ENCODE measurements around the gene GNLY. TPM values are rescaled to one million over a fixed set of nuclear protein-coding genes. Genes with fewer than 3 reads are reported as not detected.

The GNLY gene
- total RNA-seq: 1 to 10 TPM in 5 of 7 donors, under 1 TPM in 2; 0.46 to 5.1 (median 1.1) TPM
- 10 to 100 TPM in 1 of 2 donors, under 1 TPM in 1; 0.67 to 10.8 TPM for polyA plus RNA-seq
- long read RNA-seq, donor 1: 0 reads
- long read RNA-seq, donor 2: 0 reads
- long read RNA-seq, donor 3, partial matches to known transcripts: 1 of 5 reads
- long read RNA-seq, donor 3, other reads (novel, unspliced or antisense): 0 of 5 reads

DNA sequence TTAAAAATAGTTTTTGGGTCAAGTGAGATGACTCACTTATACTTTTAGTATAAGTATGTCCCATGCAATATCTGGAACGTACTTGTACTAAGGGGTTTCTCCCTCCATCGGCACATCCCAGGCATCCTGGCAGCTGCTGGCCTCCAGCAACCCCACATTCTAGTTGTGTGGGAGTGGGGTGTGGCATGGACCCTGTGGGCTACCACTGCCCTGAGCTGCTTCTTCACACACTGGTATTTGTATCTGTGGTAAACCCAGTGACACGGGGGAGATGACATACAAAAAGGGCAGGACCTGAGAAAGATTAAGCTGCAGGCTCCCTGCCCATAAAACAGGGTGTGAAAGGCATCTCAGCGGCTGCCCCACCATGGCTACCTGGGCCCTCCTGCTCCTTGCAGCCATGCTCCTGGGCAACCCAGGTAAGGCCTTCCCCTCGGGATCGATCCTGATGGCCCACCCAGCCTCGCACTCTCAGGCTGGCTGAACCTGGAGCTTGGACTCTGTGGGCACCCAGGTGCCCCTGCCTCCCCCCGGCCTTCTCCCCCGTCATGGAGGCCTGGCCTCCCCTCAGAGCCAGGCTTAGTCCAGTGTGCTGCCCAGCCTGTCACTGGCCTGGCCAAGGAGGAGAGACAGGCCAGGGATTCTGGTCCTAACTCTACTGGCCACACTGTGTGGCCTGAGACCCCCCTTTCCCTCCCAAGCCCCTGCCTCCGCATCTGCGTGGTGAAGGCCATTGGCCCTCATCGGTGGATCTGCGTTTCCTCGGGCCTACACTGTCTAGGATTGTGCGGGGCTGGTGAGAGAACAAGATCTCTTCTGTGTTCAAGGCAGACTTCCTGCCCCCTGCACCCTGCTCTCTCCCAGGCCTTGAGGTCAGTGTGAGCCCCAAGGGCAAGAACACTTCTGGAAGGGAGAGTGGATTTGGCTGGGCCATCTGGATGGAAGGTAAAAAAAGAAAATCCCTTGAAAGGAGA, at the start of gene GNLY:
Gene GNLY (plus strand): TSS at position 307 of the 974 bp plus-strand sequence. CDS start 61 bp downstream, at position 368.
- TF ChIP-seq CTCF (IDR thresholded peaks at IDR 0.05) (no peak), POLR2A (IDR thresholded peaks at IDR 0.05) (no peak), EP300 (IDR thresholded peaks at IDR 0.05) (no peak)

DNA sequence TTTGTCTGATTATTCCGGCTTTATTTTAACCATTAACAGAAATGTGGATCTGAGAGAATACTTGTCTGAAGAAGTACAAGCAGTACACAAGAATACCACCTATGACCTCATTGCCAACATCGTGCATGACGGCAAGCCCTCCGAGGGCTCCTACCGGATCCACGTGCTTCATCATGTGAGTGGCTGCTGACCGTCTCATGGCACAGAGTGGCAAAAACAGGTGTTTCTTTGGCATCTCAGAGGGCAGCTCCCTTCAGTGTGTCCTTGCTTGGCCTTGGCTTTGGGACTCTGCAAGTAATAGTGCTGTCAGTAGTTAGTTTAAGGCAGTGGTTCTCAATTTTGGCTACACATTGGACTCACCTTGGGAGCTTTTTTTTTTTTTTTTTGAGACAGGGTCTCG, 49.2 kb upstream of the GNLY start:
- intact Hi-C loops (cut with DNase I): loop anchor here in 1 of 4 donors (5.0 kb wide), 1 partner anchor 62 kb away; no protein-coding TSS in a partner anchor

More for the DNA sequence above, at the start of gene GNLY:
- Histone ChIP-seq H3K27me3 (no peaks in the 10 kb centered on the region), H3K4me1 (ENCODE audit: insufficient read depth) (no peaks in the 10 kb centered on the region), H3K9me3 (no peaks in the 10 kb centered on the region), H3K36me3 (no peaks in the 10 kb centered on the region), H3K27ac (no peak within 1 kb of the TSS), H3K4me3 (no peak within 1 kb of the TSS)
- intact Hi-C loops (cut with DNase I): no loop called here
- 92 to 94% (median 92%) methylated on average over 15 of the region's 15 CpGs for WGBS, 3 donors
- no peak for DNase-seq

GRCh38 chr2:85646166-85646565, 48.0 kb upstream of the GNLY start:
- Histone ChIP-seq H3K4me1 (ENCODE audit: insufficient read depth) (peaks cover 2% of the 10 kb centered on the region), H3K27me3 (no peaks in the 10 kb centered on the region), H3K9me3 (no peaks in the 10 kb centered on the region), H3K36me3 (no peaks in the 10 kb centered on the region), H3K4me3 (no peak overlapping the region), H3K27ac (no peak overlapping the region)
- TF ChIP-seq EP300 (IDR thresholded peaks at IDR 0.05) (no peak), POLR2A (IDR thresholded peaks at IDR 0.05) (no peak), CTCF (IDR thresholded peaks at IDR 0.05) (no peak)
- DNase-seq: no peak
- intact Hi-C loops (cut with DNase I): no loop called here
- WGBS, 3 donors: 84 to 99% (median 93%) methylated on average over 2 of the region's 2 CpGs

More for the DNA sequence above, 49.2 kb upstream of the GNLY start:
- 91 to 96% (median 93%) methylated on average over 8 of the region's 8 CpGs for WGBS, 3 donors
- Histone ChIP-seq H3K36me3 (no peaks in the 10 kb centered on the region), H3K27me3 (no peaks in the 10 kb centered on the region), H3K4me3 (no peak overlapping the region), H3K4me1 (ENCODE audit: insufficient read depth) (peaks cover 2% of the 10 kb centered on the region), H3K27ac (no peak overlapping the region), H3K9me3 (no peaks in the 10 kb centered on the region)
- no peak for DNase-seq
- TF ChIP-seq EP300 (IDR thresholded peaks at IDR 0.05): no peak
- no peak for TF ChIP-seq CTCF (IDR thresholded peaks at IDR 0.05)
- no peak for TF ChIP-seq POLR2A (IDR thresholded peaks at IDR 0.05)

- intact Hi-C loops (cut with DNase I): no loop called here
- H3K36me3 ChIP-seq: no peaks in the 10 kb centered on the region
- no peaks in the 10 kb centered on the region for H3K9me3 ChIP-seq
- TF ChIP-seq EP300 (IDR thresholded peaks at IDR 0.05) (no peak), POLR2A (IDR thresholded peaks at IDR 0.05) (no peak), CTCF (IDR thresholded peaks at IDR 0.05) (no peak)
- peaks cover 2% of the 10 kb centered on the region for H3K4me1 ChIP-seq (ENCODE audit: insufficient read depth)
- no peak for DNase-seq
- H3K27me3 ChIP-seq: no peaks in the 10 kb centered on the region
- WGBS, 3 donors: 90 to 92% (median 91%) methylated on average over 10 of the region's 10 CpGs
- no peak overlapping the region for H3K4me3 ChIP-seq
- H3K27ac ChIP-seq: no peak overlapping the region
Measured at GRCh38 chr2:85647823-85648526, 46.2 kb upstream of the GNLY start.
